ENCODE results near the gene SELENOM.
"Not testable (repeated sequence)": the region's sequence is repeated elsewhere in the genome, so short reads cannot be mapped to it uniquely, and the experiment has no call there.

SELENOM gene

DNA sequence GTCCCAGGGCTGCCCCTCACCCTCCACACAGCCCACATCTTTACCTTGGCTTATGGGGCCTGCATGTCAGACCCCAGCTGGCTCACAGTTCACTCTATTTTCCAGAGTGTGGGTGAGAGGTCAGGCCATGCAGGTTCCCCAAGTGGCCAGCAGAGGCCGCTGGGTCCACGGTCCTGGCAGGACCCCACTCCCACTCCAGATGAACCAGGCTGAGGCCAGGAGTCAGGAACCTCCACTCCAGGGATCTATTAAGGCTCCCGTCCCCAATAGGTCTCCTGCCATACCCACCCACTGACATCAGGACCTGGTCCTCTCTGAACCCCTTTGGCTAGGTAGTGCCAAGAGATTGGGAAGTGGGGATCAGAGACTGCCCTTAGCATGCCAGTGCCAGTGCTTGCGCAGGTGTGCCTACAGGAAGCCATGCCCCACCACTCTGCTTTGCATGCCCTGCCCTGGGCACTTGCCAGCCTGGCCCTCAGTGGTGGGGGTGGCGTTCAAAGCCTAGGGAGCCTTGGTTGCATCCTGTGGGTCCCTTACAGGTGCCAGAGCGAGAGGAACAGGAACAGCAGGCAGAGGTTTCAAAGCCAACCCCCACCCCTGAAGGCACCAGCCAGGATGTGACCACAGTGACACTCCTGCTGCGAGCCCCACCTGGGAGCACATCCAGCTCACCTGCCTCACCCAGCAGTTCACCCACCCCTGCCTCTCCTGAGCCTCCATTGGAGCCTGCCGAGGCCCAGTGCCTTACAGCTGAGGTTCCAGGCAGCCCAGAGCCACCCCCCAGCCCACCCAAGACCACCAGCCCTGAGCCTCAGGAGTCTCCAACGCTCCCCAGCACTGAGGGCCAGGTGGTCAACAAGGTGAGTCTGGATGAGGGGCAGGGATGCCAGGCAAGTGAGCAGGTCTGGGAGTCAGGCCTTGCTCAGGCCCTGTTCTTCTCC is 17.9 kb downstream of the SELENOM start:
- no peak for FAIRE-seq

DNA sequence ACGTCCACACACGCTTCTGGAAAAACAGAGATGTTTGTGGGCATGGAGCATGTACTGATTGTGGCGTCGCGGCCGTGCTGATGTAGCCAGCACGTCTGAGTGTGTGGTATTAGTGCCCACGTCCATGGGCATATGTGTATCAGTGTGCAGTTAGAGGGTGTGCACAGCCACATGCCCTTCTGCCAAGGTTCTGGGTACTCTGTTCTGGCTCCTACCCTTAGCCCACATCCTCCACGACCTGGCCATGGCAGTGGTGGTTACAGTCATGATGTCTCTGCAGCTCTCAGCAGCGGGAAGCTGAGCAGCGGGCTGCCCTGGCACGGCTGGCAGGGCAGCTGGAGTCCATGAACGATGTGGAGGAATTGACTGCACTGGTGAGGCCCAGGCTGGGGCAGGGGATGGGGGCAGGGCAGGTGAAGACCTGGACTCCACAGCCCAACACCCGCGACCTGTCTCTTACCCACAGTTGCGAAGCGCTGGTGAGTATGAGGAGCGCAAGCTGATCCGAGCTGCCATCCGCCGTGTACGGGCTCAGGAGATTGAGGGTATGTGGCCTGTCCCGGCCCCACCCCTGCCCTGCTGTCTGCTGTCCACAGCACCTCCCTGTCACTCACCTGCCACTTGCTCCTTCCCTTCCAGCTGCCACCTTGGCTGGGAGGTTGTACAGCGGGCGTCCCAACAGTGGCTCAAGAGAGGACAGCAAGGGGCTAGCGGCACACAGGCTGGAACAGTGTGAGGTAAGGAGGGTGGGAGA is 19.0 kb downstream of the SELENOM start:
- no peak for FAIRE-seq

DNA sequence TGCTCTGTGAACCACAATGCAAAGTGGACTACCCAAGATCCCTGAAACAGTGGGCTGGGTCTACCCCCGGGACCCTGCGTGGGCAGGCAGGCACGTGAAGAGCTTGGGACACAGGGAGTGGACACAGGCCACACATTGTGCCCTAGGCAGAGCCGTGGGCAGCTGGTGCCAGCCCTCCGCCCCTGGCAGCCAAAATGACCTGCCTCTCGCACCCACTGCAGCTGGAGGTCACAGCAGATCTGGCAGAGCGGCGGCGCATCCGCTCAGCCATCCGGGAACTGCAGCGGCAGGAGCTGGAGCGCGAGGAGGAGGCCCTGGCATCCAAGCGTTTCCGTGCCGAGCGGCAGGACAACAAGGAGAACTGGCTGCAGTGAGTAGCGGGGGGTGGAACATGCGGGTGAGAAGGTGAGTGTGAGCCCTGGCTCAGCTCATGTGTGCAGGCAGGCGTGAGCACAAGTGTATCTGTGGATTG is 19.6 kb downstream of the SELENOM start:
- no peak for FAIRE-seq

DNA sequence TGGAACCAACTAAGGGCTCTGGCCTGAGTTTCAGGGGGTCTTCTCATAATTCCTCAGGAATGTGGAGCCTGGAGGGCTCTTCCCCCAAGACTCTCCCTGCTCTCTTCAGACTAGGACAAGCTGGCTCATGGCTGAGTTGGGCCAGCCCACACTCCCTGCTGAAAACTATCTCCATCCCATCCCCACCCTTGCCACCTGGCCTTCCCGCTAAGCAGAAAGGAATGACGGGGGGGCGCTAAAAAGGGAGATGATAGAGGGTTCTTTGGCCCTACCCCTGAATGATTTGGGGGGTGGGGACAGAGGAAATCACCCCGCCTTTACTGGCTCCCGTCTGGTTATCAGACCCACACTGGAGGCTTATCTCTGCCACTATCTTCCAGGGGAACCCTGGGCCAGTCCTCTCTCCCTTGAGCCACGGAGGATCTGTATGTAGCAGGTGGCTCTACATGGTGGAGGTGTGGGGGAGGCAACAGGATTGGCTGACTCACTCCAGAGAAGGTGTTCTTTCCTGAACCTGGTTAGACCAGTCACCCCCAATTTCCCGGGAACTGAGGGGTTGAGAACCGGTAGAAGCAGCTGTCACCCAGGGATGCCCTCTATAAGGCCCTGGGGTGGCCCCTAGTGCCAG is 20.6 kb downstream of the SELENOM start:
- FAIRE-seq: no peak

DNA sequence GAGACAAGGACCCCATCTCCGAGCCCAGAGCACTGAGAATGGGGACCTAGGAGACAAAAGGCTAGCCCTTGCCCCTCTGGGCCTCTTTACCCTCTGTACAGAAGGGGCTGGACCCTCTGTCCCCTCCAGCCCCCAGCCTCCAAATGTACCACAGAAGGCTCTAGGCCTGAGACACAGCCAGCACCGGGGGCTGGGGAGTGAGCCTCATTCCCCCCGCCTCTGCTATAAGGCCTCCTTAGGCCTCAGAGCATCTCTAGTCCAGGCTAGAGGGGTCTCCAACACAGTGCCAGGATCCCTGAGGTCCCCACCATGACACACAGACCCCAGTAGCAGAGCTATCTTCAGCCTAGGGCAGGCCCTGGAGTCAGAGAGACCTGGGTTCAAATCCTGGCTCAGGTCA is 21.4 kb downstream of the SELENOM start:
- no peak for FAIRE-seq

DNA sequence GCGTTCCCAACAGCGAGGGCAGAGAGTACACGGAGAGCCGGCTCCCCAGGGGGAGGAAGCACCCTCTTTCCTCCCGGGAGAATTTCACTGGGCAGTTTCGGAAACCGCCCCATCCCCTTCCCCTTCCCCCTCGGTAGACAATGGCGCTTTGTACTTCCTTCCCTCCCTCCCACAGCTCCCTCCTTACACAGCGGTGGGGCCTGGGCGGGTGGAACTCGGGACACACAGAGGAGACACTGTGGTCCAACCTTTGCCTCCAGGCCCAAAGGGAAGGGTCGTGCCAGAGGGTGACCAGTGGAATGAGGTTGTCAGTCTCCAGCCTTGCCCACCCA is 21.9 kb downstream of the SELENOM start:
- FAIRE-seq: no peak

DNA sequence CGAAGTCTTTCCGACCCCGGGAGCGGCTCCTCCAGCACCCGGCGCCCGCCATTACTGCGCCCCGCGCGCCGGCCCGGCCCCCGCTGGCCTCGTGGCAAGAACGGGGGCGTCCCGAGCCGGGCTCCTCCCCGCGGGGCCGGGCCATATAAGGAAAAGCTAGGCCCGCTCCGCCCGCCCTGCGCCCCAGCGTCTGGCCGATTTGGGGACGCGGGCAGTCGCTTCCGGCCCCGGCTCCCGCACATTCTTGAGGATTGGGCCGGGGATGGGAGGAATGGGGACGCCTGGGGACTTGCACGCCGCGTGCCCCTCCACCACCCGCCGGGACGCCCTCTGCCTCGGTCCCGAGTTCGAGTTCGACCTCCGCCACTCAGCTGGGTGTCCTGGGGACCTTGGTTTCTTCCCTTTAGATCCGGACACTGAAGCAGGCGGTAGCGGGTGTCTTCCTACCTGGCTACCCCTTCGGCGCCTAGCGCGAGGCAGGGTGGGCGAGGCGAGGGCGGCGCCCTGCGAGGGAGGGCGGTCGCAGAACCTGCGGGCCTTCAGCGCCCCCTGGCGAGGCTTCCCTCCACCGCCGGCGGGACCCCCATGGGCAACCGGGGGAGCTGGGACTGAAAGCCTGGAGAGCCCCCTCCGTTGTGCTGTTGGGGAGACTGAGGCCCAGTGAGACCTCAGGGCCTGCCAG is 22.4 kb downstream of the SELENOM start:
- no peak for FAIRE-seq

DNA sequence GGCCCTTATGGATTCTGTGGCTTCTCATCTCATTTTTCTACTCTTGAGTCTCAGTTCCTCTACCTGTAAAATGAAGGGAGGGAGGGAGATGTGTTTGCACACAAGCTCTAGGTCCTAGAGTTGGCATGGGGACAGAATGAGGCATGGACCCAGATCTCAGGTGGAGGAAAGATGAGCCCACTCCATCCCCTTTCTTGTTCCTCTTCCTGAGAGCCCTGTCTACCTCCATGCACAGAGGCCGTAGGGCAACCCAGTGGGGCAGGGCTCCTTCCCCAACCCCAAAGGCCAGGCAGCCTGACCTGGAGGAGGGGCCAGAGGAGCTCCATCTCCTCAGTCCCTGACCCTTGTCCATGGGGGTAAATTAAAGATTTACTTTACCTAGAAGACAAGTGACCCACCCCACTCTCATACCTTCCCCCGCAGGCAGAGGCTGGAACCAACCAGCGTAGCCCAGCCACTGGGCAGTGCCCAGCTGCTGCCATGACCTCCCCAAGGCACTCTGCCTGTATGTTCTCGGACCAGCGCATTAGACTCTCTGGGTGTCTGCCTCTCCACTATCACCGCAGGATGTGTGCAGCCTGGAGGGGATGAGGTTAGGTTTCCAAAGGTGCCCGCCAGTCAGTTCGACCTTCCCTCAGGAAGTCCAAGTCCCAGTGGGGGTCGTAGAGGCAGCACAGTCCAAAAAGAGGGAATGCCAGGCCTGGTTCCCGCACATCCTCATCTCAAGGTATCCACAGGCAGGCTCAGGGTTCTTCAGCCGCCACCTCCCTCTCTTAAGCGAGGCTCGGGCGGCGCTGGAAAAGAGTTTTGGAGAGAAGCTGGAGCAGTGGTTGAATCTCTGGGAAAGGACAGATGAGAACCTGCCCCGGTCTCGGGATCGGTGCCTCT is 23.2 kb downstream of the SELENOM start:
- FAIRE-seq: no peak

DNA sequence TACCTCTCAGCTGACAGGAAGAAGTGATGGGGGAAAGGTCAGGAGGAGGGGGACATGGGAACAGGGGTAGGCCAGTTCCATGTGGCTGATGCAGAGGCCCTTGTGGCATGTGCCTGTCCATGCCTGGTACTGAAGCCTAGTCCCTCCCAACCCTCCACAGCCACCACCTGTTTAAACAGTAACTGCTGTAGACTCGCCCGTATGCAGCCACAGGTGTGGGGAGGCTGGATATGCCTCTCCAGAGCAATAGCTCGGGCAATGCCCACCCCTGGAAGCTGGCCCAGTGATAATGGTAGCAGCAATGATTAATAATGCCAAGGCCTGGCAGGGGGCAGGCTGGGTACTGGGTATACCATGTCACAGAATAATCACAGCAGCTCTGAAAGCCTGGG is 24.0 kb downstream of the SELENOM start:
- FAIRE-seq: no peak

DNA sequence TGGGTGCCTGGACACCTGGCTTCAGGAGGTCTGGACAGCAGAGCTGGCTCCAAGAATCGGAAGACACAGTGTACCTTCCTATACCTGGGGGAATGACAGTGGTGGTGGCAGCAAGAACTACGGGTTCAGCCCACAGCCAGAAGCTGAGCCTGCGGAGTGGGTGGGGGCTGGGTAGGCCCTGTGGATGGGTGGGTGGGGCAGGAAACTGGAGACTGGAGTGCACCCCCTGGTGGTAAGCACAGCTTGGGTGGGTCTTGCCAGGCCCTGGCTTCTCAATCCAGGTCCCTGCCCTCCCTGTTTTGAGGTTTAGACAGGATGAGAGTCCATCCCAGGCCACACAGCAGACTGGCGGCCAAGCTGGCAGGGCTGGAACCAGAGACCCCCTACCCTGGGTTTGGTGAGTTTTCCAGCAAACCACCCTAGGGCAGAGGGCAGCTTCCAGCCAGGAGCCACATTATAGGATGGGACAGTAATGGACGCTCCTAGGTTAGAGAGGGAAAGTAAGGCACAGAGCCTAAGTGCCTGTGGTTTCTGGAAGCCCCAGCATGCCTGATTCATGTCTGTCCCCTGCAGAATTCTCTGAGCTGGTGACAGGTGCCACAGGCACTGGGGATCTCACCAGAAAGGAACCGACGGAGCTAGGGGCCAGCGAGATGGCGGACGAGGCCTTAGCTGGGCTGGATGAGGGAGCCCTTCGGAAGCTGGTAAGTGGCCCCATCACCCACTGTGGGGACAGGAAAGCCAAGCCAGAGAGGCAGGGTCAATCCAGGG is 24.6 kb downstream of the SELENOM start:
- no peak for FAIRE-seq

DNA sequence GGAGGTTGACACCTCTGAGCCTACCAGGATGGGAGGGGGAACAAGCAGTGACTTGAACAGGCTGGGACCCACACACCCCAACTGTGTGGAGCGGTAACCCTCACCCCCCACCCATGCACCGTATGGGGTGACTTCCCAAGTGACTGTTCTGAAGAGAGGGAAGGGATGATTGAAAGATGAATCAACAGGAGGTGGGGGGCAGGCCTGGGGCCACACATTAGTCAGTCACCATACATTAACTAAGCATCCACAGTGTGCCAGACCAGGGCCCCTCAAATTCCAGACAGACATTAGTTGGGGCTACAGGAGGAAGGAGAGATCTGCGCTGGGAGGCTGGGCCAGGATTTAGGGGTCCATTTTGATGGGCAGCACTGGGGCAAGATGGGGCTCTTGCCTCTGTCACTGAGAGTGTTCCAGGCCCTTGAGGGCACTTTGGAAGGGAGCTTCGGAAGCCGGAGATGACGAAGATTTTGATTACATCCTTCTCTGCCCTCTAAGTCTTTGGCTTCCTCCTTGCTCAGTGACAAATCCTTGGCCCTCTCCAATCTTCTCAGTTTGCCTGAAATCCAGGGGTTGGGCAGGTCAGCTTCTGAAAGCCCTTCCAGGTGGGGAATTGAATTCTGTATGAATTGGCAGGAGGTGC is 25.3 kb downstream of the SELENOM start:
- no peak for FAIRE-seq

DNA sequence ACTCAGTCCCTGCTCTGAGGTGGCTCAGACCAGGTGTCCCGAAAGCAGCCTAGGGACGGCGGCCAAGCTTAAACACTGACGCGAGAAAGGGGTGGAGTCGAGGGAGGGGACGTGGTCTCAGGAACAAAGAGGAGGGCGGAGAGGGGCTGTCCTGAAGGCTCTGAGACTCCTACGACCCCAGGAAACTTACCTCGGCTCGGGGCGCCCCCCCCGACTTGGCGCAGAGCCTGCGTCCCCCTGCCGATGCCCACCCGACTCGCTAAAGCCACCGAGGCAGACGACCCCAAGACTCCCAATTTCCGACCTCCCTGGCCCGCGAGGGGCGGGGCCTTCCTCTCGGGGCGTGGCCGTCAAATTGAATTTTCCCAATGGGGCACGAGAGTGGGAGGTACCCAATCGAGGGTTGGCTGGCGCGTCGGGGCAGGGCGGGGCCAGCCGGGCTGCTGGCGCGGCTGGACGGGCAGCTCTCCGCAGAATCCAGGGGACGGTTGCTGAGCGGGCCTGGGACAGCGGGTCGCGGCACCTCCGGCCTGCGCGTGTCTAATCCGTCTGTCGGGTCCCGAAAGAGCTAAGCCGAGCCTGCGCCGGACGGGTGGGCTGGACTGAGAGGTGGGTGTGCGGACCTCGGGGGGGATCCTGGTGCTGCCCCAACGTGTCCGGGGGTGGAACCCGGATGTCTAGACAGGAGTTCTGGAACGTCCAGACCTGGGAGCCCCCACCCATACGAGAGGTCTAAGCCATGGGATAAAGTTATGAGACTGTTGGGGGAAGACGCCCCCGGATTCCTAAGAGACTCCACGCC is 26.3 kb downstream of the SELENOM start, which contains the start of gene SMTN:
TSS of gene SMTN (plus strand) at position 471 of the 802 bp plus-strand sequence. CDS start 1,941 bp downstream, outside the sequence.
- FAIRE-seq: no peak

DNA sequence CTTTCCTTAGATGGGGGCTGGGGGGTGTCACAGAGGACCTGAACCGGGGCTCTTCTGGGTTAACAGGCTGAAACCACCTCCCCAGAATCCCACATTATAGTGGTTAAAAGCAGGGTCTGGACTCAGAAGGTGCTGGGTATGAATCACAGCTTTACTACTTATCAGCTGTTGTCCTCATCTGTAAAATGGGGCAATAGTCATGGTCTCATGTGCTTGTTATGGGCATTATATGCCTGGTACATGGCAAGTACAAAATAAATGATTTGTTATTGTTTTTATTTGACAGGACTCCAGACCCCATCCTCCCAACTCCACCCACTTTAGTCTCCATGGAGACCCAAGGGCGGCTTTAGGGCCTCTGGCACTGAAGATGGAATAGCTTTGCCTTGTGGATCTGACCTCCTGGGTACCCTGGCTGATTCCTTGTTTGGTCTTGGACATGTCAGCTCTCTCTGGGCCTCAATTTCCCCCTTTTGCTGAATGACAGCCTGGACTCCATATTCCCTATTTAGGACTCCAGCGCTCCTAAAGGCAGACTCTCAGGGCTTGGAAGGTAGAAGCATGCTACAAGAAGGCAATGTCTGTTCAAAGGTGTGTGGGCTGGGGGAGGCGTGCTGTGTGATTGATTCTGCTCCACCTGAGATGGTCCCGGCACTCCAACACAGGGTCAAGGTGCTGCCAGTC is 27.1 kb downstream of the SELENOM start:
- no peak for FAIRE-seq

DNA sequence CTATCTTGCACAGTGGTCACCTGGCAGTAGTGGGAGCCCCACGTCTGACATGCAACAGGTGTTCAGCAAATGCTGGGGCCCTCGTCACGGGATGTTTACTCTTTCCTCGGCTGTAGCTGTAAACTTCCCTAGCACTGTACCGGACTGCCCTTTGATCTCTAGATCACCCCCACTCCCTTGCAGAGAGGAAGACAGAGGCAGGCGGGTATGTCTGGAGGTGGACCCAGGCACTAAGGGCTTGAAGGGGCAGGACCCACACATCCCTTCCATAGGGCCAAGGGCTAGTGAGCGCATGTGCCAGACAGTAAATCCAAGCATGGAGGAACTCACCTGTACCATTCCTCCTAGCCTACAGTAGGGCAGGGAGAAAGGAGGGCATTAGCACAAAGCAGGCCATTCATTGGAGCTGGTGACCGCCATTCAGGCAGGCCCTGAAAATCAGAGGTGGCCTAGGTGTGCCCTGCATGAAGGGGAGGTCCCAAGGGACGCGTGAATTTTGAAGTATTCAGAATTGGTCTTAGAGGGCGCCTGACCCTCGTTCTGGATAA is 28.2 kb downstream of the SELENOM start:
- no peak for FAIRE-seq

DNA sequence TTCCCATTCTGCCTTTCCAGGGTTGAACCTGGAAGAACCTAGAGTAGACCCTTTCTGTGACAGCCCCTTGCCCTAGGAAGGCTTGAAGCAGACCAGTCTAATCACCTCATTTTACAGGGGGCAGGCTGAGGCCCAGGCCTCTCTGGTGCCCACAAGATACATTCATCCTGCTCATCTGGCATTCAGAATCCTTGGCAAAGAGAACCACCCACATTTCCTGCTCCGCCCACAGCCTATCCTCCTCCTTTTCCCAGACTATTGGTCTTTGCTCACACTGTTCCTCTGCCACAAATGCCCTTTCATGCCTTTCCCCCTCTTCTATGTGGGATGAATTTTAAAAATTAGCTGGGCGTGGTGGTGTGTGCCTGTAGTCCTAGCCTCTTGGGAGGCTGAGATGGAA is 29.0 kb downstream of the SELENOM start:
- not testable (repeated sequence) for FAIRE-seq

DNA sequence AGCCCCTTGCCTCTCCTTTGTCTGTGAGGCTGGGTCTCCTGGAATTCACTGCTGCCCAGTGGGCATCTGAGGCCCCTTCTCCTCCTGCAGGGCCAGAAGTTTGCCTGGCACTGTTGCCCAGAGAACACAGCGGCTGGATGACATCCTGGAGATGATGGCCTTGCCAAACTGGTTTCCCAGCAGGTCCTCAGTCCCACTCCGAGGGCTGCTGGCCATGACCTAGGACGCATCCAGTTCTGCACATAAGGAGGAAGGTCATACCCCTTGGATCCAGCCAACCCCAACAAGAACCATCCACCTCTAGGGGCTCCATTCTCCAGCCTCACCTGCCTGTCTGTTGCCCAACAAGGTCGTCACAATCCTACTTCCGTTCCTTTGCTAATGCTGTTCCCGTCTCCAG is 29.7 kb downstream of the SELENOM start:
- FAIRE-seq: no peak

DNA sequence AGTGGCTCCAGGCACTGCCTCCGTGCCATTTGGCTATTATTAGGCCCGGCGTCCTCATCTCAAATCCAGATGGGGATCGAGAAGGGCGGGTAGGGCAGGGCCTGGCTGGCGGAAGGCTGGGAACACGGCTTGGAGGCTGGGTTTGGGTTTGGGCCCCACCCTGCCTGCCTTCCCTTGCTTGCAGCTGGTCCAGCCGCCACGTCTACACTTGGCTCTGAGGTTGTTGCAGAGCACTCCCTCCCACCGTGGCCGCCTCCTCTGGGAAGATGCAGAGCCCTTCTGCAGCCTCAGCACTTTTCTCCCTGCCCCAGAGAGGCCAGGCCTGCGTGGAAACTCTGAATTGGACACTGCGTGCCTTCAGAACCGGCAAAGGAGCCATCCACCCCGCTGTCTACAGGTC is 31.4 kb downstream of the SELENOM start:
- FAIRE-seq: no peak

DNA sequence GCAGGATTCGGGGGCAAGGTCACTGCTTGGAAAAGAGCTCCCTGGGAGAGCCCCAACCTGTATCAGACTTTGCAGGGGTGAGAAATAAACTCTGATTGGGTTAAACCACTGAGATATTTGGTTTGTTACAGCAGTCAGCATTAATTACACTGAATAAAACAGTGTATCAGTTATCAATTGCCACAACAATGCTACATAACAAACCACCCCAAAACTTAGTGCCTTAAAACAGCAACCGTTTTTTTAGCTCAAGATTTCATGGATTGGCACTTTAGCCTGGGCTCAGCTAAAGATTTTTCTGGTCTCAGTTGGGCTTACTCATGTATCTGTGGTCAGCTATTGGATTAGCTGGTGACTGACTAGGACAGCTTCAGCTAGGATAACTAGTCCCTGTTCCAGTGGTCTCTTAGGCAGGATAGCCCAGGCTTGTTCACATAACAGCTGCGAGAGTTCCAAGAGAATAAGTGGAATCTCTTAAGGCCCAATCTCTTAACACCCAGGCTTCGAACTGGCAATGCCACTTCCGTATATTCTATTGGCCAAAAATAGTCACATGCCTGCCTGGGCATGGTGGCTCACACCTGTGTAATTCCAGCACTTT is 33.7 kb downstream of the SELENOM start:
- not testable (repeated sequence) for FAIRE-seq

Measured in islet of Langerhans (tissue), 1 donor.